CD4-positive, alpha-beta T cell treated with Interleukin-6 at 100 ng/mL for 8 hours (primary cell): ENCODE measurements around the gene ITIH1.

Experiments
- DNase-seq: peaks from one replicate; pipeline ENCODE4 v3.0.0-alpha.2; 2020; ENCODE audit warnings: mixed read lengths, low spot score

Gene ITIH1

GRCh38 chr3:52790741-52791140, 13.3 kb downstream of the ITIH1 start:
- no peak for DNase-seq

GRCh38 chr3:52791366-52791765, 14.0 kb downstream of the ITIH1 start:
- no peak for DNase-seq

- DNase-seq, result no peak
Measured at GRCh38 chr3:52791928-52792327, 14.5 kb downstream of the ITIH1 start.

GRCh38 chr3:52792413-52792812, 15.0 kb downstream of the ITIH1 start:
- DNase-seq, result no peak

GRCh38 chr3:52792961-52793695, 15.7 kb downstream of the ITIH1 start:
- DNase-seq, result no peak

- DNase-seq, result no peak
Measured at GRCh38 chr3:52793702-52794611, 16.6 kb downstream of the ITIH1 start.

GRCh38 chr3:52794612-52795099, 17.3 kb downstream of the ITIH1 start, which contains the start of gene ITIH3:
Gene ITIH3 (plus strand): TSS chr3:52794796. CDS start chr3:52794804, 8 bp downstream.
- DNase-seq, result no peak

GRCh38 chr3:52795298-52795900, 18.0 kb downstream of the ITIH1 start:
- DNase-seq, result no peak

- no peak for DNase-seq
Measured at GRCh38 chr3:52796411-52796810, 19.0 kb downstream of the ITIH1 start.

GRCh38 chr3:52798376-52798977, 21.1 kb downstream of the ITIH1 start:
- DNase-seq, result no peak

GRCh38 chr3:52798978-52799476, 21.6 kb downstream of the ITIH1 start:
- DNase-seq, result no peak

GRCh38 chr3:52800079-52800478, 22.7 kb downstream of the ITIH1 start:
- no peak for DNase-seq

GRCh38 chr3:52801839-52802238, 24.4 kb downstream of the ITIH1 start:
- DNase-seq, result no peak

GRCh38 chr3:52805270-52806039, 28.1 kb downstream of the ITIH1 start:
- no peak for DNase-seq

- DNase-seq, result no peak
Measured at GRCh38 chr3:52809149-52809548, 31.8 kb downstream of the ITIH1 start.

GRCh38 chr3:52809662-52810377, 32.4 kb downstream of the ITIH1 start:
- no peak for DNase-seq

- DNase-seq, result no peak
Measured at GRCh38 chr3:52810923-52811322, 33.5 kb downstream of the ITIH1 start.

GRCh38 chr3:52811452-52812011, 34.1 kb downstream of the ITIH1 start:
- DNase-seq, result no peak

- no peak for DNase-seq
Measured at GRCh38 chr3:52813810-52814209, 36.4 kb downstream of the ITIH1 start.

GRCh38 chr3:52816199-52816598, 38.8 kb downstream of the ITIH1 start:
- DNase-seq, result no peak
